Keratinocyte (primary cell): ENCODE measurements around the gene RUNX1.

ENCODE experiments used
- CTCF ChIP-seq, 3 experiments: IDR thresholded peaks in 1 of 3; conservative IDR thresholded peaks in 1 of 3; optimal IDR thresholded peaks in 1 of 3; 2 replicates in 2 of 3; 3 replicates in 1 of 3; pipeline versions ENCODE3 to v1.5.1; 2011; ENCODE audit warnings: low read length in 3 of 3, mild to moderate bottlenecking in 3 of 3, moderate library complexity in 2 of 3, control low read depth in 1 of 3, inconsistent platforms in 1 of 3; ENCODE audit not compliant: insufficient read depth in 2 of 3; ENCODE audit errors: extremely low read depth in 1 of 3
- EZH2 ChIP-seq: IDR thresholded peaks from one replicate; pipeline ENCODE4 v1.6.1; 2012; ENCODE audit warnings: inconsistent platforms, mild to moderate bottlenecking, low read length, moderate library complexity

- TF ChIP-seq CTCF (optimal IDR thresholded peaks at IDR 0.05 in 1 of 3, IDR thresholded peaks at IDR 0.05 in 1 of 3, conservative IDR thresholded peaks at IDR 0.05 in 1 of 3; ENCODE audit: extremely low read depth in 1 of 3, insufficient read depth in 2 of 3, low read length in 3 of 3) (no peak), EZH2 (no peak)
Measured at GRCh38 chr21:34968414-34969333, 80.4 kb downstream of the RUNX1 start.
